IPS DF 6.9 (cell line): ENCODE measurements around the gene NR2C2.
"Not testable (repeated sequence)": the region's sequence is repeated elsewhere in the genome, so short reads cannot be mapped to it uniquely, and the experiment has no call there.

ENCODE experiments used
- DNase-seq: peaks from one replicate; pipeline ENCODE4 v3.0.0-alpha.2; 2013; ENCODE audit warnings: low read depth, low spot score
- H3K27ac ChIP-seq: one replicate; pipeline ENCODE4 v1.5.1; 2013; ENCODE audit warnings: low read length, control low read depth
- H3K27me3 ChIP-seq: 2 replicates; pipeline ENCODE4 v1.6.1; 2013; ENCODE audit warnings: mild to moderate bottlenecking, low read length; ENCODE audit not compliant: control insufficient read depth, insufficient read depth
- H3K36me3 ChIP-seq: 2 replicates; pipeline ENCODE4 v1.6.1; 2013; ENCODE audit warnings: low read length; ENCODE audit not compliant: control insufficient read depth, insufficient read depth
- H3K4me1 ChIP-seq: 2 replicates; pipeline ENCODE4 v1.6.1; 2013; ENCODE audit warnings: low read length; ENCODE audit not compliant: control insufficient read depth, insufficient read depth
- H3K4me3 ChIP-seq: 2 replicates; pipeline ENCODE4 v1.5.1; 2013; ENCODE audit warnings: mild to moderate bottlenecking, low read length
- H3K9me3 ChIP-seq: 2 replicates; pipeline ENCODE4 v1.6.1; 2013; ENCODE audit warnings: low read length, inconsistent platforms; ENCODE audit not compliant: control insufficient read depth, insufficient read depth
- WGBS: extraction: QIAGEN DNeasy Blood & Tissue Kit; methylation state at CpG from one replicate; pipeline ENCODE4 v1.1.7; 2013; ENCODE audit warnings: mixed read lengths, missing lambda C conversion rate; ENCODE audit not compliant: insufficient read length, insufficient coverage; 5-methylcytosine and 5-hydroxymethylcytosine counted together

The NR2C2 gene

GRCh38 chr3:14990780-14991148 is 43.4 kb downstream of the NR2C2 start:
- H3K27me3 ChIP-seq: no peaks in the 10 kb centered on the region

GRCh38 chr3:14991151-14991742 is 43.9 kb downstream of the NR2C2 start:
- no peak overlapping the region for H3K27ac ChIP-seq
- H3K4me3 ChIP-seq: no peak overlapping the region
- H3K36me3 ChIP-seq: no peaks in the 10 kb centered on the region; the same call in 1 of the 2 replicates
- no peak for DNase-seq
- no peaks in the 10 kb centered on the region for H3K27me3 ChIP-seq
- no CpG with 5 or more reads among the region's 1 CpG for WGBS
- no peaks in the 10 kb centered on the region for H3K4me1 ChIP-seq
- no peaks in the 10 kb centered on the region for H3K9me3 ChIP-seq

More at GRCh38 chr3:14990780-14991148, 43.4 kb downstream of the NR2C2 start:
- Histone ChIP-seq H3K36me3 (no peaks in the 10 kb centered on the region; the same call in 1 of the 2 replicates), H3K4me1 (no peaks in the 10 kb centered on the region), H3K9me3 (no peaks in the 10 kb centered on the region), H3K27ac (no peak overlapping the region), H3K4me3 (no peak overlapping the region)
- no CpG with 5 or more reads among the region's 2 CpGs for WGBS
- no peak for DNase-seq

GRCh38 chr3:14991818-14992612 is 44.6 kb downstream of the NR2C2 start:
- Histone ChIP-seq H3K4me1 (no peaks in the 10 kb centered on the region), H3K4me3 (no peak overlapping the region), H3K36me3 (no peaks in the 10 kb centered on the region; the same call in 1 of the 2 replicates), H3K27ac (no peak overlapping the region), H3K9me3 (no peaks in the 10 kb centered on the region), H3K27me3 (no peaks in the 10 kb centered on the region)
- WGBS: 100% methylated on average over 1 of the region's 7 CpGs
- no peak for DNase-seq

GRCh38 chr3:14997941-14998340 is 50.6 kb downstream of the NR2C2 start:
- H3K4me1 ChIP-seq: no peaks in the 10 kb centered on the region
- H3K4me3 ChIP-seq: no peak overlapping the region
- H3K9me3 ChIP-seq: no peaks in the 10 kb centered on the region
- H3K27me3 ChIP-seq: no peaks in the 10 kb centered on the region
- H3K27ac ChIP-seq: no peak overlapping the region
- no peaks in the 10 kb centered on the region for H3K36me3 ChIP-seq
- WGBS: no CpG with 5 or more reads among the region's 1 CpG
- no peak for DNase-seq

DNA sequence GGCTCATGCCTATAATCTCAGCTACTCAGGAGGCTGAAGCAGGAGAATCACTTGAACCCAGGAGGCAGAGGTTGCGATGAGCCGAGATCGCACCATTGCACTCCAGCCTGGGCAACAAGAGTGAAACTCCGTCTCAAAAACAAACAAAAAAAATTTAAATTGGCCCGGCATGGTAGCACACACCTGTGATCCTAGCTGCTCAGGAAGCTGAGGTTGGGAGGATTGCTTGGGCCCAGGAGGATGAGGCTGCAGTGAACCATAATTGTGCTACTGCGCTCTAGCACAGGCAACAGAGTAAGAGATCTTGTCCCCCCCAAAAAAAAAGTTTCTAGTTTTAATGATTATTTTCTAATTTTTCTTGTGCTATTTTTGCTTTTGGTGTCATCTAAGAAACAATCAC is 51.8 kb downstream of the NR2C2 start:
- not testable (repeated sequence) for H3K36me3 ChIP-seq, H3K27me3 ChIP-seq, H3K27ac ChIP-seq, H3K9me3 ChIP-seq, H3K4me3 ChIP-seq, DNase-seq, H3K4me1 ChIP-seq
- no CpG with 5 or more reads among the region's 6 CpGs for WGBS

- no peak overlapping the region for H3K27ac ChIP-seq
- no peaks in the 10 kb centered on the region for H3K27me3 ChIP-seq
- WGBS: no CpG with 5 or more reads among the region's 4 CpGs
These were observed 60.3 kb downstream of the NR2C2 start for GRCh38 chr3:15007681-15008141.

DNA sequence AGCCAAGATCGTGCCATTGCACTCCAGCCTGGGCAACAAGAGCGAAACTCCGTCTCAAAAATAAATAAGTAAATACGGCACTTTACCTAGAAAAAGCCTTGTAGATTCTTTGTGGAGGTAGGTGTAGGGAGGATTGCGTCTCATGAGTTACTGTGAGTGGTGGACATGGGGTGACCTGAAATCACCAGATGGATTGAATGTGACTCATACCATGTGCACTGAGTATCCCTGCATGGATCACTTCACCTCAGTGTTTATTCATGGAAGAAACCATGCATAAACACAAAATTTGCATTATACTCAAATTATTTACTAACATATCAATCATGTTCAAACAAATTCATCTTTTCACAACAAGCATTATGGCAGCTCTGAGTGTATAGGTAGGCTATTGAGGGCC is 61.8 kb downstream of the NR2C2 start:
- no peak for DNase-seq
- no CpG with 5 or more reads among the region's 5 CpGs for WGBS
- Histone ChIP-seq H3K4me1 (no peaks in the 10 kb centered on the region), H3K9me3 (no peaks in the 10 kb centered on the region), H3K27ac (no peak overlapping the region), H3K36me3 (peaks cover 7% of the 10 kb centered on the region; the same call in 1 of the 2 replicates), H3K4me3 (no peak overlapping the region), H3K27me3 (no peaks in the 10 kb centered on the region)

More at GRCh38 chr3:15007681-15008141, 60.3 kb downstream of the NR2C2 start:
- Histone ChIP-seq H3K4me1 (no peaks in the 10 kb centered on the region), H3K4me3 (no peak overlapping the region), H3K36me3 (no peaks in the 10 kb centered on the region), H3K9me3 (no peaks in the 10 kb centered on the region)
- DNase-seq: no peak

GRCh38 chr3:15010664-15011063 is 63.3 kb downstream of the NR2C2 start:
- no peak for DNase-seq
- H3K4me3 ChIP-seq: no peak overlapping the region
- WGBS: no CpG with 5 or more reads among the region's 1 CpG
- no peaks in the 10 kb centered on the region for H3K27me3 ChIP-seq
- no peaks in the 10 kb centered on the region for H3K9me3 ChIP-seq
- H3K27ac ChIP-seq: no peak overlapping the region
- peaks cover 7% of the 10 kb centered on the region; the same call in 1 of the 2 replicates for H3K36me3 ChIP-seq
- H3K4me1 ChIP-seq: no peaks in the 10 kb centered on the region

- H3K4me1 ChIP-seq: no peaks in the 10 kb centered on the region
- H3K9me3 ChIP-seq: no peaks in the 10 kb centered on the region
- no peak overlapping the region for H3K27ac ChIP-seq
- H3K4me3 ChIP-seq: no peak overlapping the region
- H3K36me3 ChIP-seq: peaks cover 7% of the 10 kb centered on the region; the same call in 1 of the 2 replicates
- H3K27me3 ChIP-seq: no peaks in the 10 kb centered on the region
- no CpG with 5 or more reads among the region's 5 CpGs for whole genome bisulfite sequencing
- no peak for DNase-seq
These were observed 63.8 kb downstream of the NR2C2 start for GRCh38 chr3:15011174-15011573.

DNA sequence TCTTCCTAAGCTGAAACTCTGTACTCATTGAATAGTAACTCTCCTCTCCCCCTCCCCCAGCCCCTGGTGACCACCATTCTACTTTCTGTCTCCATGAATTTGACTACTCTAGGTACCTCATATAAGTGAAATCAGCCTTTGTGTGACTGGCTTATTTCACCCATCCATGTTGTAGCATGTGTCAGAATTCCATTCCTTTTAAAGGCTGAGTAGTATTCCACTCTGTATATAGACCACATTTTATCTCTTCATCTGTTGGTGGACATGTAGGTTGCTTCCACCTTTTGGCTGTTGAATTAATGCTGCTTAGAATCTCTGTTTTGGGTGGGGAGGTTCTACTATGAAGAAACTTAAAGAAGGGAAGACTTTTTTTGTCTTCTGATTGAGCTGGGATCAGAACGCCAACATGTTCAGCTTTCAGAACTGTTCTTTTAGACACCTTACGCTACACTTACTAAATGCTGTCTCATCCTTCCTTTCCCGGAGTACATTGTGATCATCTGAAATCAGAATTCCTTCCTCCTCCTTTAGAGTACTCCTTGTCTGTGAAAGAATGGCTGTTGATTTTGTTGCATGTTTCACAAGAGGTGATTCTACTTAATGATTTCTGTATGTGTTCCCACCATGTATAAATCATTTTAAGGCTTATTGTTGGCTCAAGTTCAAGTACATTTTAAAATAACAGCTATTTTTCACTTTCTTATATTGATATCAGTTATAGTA is 67.4 kb downstream of the NR2C2 start:
- WGBS: no CpG with 5 or more reads among the region's 3 CpGs
- no peak for DNase-seq
- Histone ChIP-seq H3K27me3 (no peaks in the 10 kb centered on the region), H3K36me3 (peaks cover 12% of the 10 kb centered on the region; the same call in 1 of the 2 replicates), H3K27ac (no peak overlapping the region), H3K4me1 (no peaks in the 10 kb centered on the region), H3K9me3 (no peaks in the 10 kb centered on the region), H3K4me3 (no peak overlapping the region)
